ENCODE results near the gene RPS25.

The RPS25 gene

DNA sequence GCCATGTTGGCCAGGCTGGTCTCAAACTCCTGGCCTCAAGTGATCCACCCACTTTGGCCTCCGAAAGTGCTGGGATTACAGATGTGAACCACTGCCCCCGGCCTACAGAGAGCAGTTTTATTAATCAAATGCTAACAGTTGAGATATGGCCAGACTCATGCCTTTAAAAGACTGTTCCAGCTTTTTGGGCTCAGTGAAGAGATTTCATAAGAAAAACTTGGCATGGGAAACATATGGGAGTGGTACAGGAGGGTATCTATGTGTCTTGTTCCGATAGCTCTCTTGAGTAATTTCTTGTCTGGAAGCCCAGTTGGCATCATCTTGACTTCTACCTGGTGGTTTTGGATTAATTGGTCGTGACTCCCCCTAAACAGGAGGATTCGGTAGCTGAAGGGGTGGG lies 20.7 kb upstream of the RPS25 start:
- TF ChIP-seq POLR2AphosphoS5 (IDR thresholded peaks at IDR 0.05; ENCODE audit: low read depth, low read length) = no peak
- TF ChIP-seq TAF1 (IDR thresholded peaks at IDR 0.05; ENCODE audit: borderline replicate concordance, insufficient read depth, low read length) = no peak
- no peak for TF ChIP-seq FOXP2 (optimal IDR thresholded peaks at IDR 0.05; ENCODE audit: borderline replicate concordance, extremely low read depth, extremely low read length, insufficient read depth)
- TF ChIP-seq, protein P1, sequence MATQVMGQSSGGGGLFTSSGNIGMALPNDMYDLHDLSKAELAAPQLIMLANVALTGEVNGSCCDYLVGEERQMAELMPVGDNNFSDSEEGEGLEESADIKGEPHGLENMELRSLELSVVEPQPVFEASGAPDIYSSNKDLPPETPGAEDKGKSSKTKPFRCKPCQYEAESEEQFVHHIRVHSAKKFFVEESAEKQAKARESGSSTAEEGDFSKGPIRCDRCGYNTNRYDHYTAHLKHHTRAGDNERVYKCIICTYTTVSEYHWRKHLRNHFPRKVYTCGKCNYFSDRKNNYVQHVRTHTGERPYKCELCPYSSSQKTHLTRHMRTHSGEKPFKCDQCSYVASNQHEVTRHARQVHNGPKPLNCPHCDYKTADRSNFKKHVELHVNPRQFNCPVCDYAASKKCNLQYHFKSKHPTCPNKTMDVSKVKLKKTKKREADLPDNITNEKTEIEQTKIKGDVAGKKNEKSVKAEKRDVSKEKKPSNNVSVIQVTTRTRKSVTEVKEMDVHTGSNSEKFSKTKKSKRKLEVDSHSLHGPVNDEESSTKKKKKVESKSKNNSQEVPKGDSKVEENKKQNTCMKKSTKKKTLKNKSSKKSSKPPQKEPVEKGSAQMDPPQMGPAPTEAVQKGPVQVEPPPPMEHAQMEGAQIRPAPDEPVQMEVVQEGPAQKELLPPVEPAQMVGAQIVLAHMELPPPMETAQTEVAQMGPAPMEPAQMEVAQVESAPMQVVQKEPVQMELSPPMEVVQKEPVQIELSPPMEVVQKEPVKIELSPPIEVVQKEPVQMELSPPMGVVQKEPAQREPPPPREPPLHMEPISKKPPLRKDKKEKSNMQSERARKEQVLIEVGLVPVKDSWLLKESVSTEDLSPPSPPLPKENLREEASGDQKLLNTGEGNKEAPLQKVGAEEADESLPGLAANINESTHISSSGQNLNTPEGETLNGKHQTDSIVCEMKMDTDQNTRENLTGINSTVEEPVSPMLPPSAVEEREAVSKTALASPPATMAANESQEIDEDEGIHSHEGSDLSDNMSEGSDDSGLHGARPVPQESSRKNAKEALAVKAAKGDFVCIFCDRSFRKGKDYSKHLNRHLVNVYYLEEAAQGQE (IDR thresholded peaks at IDR 0.05; ENCODE audit: insufficient read depth in 1 of 2, low read depth in 2 of 2, low read length in 2 of 2) = no peak
- TF ChIP-seq SIN3A (IDR thresholded peaks at IDR 0.05; ENCODE audit: borderline replicate concordance, insufficient read depth, low read length) = no peak

DNA sequence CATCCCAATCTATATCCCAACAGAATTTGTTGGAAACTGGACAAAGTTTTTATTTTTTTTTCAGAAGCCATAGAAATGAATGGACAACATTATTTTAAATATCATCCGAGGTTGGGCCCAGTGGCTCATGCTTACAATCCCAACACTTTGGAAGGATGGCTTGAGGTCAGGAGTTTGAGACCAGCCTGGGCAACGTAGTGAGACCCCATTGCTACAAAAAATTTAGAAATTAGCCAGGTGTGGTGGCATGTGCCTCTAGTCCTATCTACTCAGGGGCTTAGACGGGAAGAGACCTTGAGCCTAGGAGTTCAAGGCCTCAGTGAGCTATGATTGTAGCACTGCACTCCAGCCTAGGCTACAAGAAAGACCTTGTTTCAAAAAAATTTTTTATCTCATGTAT lies 16.7 kb upstream of the RPS25 start:
- TF ChIP-seq TAF1 (IDR thresholded peaks at IDR 0.05; ENCODE audit: borderline replicate concordance, insufficient read depth, low read length) (no peak), POLR2AphosphoS5 (IDR thresholded peaks at IDR 0.05; ENCODE audit: low read depth, low read length) (no peak), SIN3A (IDR thresholded peaks at IDR 0.05; ENCODE audit: borderline replicate concordance, insufficient read depth, low read length) (no peak), FOXP2 (optimal IDR thresholded peaks at IDR 0.05; ENCODE audit: borderline replicate concordance, extremely low read depth, extremely low read length, insufficient read depth) (no peak)
- TF ChIP-seq, protein P1 (IDR thresholded peaks at IDR 0.05; ENCODE audit: insufficient read depth in 1 of 2, low read depth in 2 of 2, low read length in 2 of 2) = no peak

DNA sequence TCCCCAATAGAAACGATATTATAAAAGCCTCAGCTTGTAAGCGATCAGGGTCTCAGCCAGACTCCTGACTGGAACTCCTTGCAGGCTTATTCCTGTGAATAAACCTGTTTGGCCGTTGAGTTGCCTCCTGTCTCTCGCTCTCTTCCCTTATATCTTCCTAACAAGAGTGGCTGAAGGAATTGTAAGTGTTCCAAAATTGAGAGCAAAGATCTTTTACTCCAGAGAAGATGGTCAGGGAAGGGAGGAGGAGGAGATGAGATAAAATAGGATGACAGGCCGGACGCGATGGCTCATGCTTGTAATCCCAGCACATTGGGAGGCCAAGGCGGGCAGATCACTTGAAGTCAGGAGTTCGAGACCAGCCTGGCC lies 13.8 kb upstream of the RPS25 start:
- TF ChIP-seq, protein P1 (IDR thresholded peaks at IDR 0.05; ENCODE audit: insufficient read depth in 1 of 2, low read depth in 2 of 2, low read length in 2 of 2) = no peak
- TF ChIP-seq POLR2AphosphoS5 (IDR thresholded peaks at IDR 0.05; ENCODE audit: low read depth, low read length) = no peak
- no peak for TF ChIP-seq SIN3A (IDR thresholded peaks at IDR 0.05; ENCODE audit: borderline replicate concordance, insufficient read depth, low read length)
- no peak for TF ChIP-seq TAF1 (IDR thresholded peaks at IDR 0.05; ENCODE audit: borderline replicate concordance, insufficient read depth, low read length)
- no peak for TF ChIP-seq FOXP2 (optimal IDR thresholded peaks at IDR 0.05; ENCODE audit: borderline replicate concordance, extremely low read depth, extremely low read length, insufficient read depth)

DNA sequence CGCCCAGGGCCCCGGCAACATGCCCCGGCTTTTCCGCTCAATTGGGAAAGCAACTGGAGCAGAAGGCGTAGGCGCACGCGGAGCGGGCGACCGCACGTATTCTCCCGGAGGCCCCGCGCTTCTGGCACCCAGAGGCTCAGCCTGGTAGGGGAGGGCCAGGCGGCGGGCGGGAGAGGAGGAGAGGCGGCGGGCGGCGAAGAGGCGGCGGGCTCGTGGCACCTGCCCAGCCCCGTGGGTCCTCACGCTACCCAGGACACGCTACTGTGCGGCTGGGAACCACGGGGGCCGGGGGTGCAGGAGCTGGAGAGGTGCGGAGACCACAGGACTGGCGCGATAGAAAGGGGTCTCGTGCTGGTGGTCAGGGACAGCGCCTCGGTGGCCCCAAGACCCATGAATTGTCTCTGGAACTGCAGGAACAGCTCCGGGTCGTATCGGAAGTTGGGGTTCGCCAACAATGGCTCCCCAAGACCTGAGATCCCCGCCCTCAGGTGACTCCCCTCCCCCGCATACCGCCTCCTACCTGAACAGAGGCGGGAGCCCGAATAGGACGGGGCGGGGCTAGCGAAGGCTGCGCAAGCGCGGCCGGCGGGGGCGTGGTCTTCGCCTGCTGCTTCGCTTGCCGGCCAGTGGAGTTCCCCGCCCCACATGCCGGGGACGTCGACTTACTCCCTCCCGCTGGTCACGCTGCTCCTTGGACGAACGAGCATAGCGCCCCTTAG lies 12.3 kb upstream of the RPS25 start, which contains the start of gene SLC37A4:
SLC37A4 (minus strand) TSS at position 549 of the 719 bp plus-strand sequence.
- TF ChIP-seq POLR2AphosphoS5 (IDR thresholded peaks at IDR 0.05; ENCODE audit: low read depth, low read length) = peak; percentile 83
- peak; percentile 87 for TF ChIP-seq FOXP2 (optimal IDR thresholded peaks at IDR 0.05; ENCODE audit: borderline replicate concordance, extremely low read depth, extremely low read length, insufficient read depth)
- TF ChIP-seq, protein P1 (IDR thresholded peaks at IDR 0.05; ENCODE audit: insufficient read depth in 1 of 2, low read depth in 2 of 2, low read length in 2 of 2) = no peak
- peak; percentile 35; the same call in 1 of the 2 replicates for TF ChIP-seq TAF1 (IDR thresholded peaks at IDR 0.05; ENCODE audit: borderline replicate concordance, insufficient read depth, low read length)
- no peak for TF ChIP-seq SIN3A (IDR thresholded peaks at IDR 0.05; ENCODE audit: borderline replicate concordance, insufficient read depth, low read length)

All from PFSK-1 (cell line).